ENCODE results near the gene PLLP. TPM values are rescaled to one million over a fixed set of nuclear protein-coding genes. Genes with fewer than 3 reads are reported as not detected.
"Not testable (repeated sequence)": the region's sequence is repeated elsewhere in the genome, so short reads cannot be mapped to it uniquely, and the experiment has no call there.

The PLLP gene
- polyA plus RNA-seq, 10 donors: 0.55 to 2.4 (median 1.2) TPM

DNA sequence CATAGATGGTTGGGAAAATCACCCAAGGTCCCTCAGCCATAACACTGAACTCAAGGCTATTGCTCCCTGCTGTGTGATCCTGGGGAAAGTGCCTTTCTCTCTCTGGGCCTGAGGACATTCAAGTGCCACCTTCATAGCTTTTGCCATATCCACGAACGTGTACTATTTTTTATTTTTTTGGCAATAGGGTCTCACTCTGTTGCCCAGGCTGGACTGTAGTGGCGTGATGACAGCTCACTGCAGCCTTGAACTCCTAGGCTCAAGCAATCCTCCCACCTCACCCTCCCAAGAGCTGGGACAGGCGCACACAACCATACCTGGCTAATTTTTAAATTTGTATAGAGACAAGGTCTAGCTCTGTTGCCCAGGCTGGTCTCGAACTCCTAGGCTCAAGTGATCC lies 10.6 kb downstream of the PLLP start:
- DNase-seq: no peak

DNA sequence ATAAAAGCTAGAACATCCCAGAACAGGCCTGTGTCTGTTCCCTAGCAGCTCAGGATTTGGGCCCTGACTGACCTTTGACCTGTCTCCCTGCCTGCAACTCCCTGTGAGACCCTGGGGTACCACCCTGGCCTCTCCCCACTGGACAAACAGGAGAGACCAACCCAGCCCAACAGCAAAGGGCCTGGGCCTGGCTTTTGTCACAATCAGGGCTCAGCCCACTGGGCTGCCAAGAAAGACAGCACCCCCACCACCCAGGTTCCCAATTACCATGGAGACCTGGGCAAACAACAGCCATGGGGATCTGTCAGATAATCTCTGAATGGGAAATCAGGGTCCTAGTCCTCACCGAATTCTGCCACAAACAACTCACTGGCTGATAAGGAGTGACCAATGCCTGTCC lies 11.1 kb downstream of the PLLP start:
- DNase-seq: no peak

DNA sequence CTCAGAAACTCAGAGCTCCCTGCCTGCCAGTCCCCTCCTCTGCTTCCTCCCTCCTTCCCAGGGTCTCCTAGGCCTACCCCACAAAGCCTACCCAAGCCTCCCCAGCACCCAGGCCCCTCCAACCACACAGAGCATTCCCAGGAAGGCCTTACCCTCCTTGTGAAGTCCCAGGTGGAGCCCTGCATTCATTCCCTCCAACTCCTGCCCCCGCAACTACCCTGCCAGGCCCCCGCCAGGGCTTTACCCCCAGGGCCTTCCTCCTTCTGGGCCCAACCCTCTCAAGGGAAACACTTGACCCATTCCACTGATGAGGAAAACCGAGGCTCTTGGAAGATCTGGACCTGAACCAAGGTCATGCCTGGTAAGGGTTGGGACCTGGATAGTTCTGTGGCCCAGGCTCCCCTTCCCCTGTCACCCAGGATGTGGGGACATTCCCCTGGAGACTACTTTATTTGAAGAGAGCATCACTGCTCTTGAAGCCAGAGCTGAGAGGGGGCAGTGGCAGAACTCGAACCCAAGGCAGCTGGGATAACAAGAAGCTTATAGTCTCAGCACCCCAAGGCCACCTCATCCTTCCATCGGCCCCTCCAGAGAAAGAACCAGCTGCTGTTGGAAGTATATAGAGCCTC lies 12.5 kb downstream of the PLLP start:
- DNase-seq: no peak

GRCh38 chr16:57271063-57271345 lies 13.5 kb downstream of the PLLP start:
- DNase-seq: no peak

- no peak for DNase-seq
Observed at GRCh38 chr16:57270221-57271062, 14.0 kb downstream of the PLLP start.

DNA sequence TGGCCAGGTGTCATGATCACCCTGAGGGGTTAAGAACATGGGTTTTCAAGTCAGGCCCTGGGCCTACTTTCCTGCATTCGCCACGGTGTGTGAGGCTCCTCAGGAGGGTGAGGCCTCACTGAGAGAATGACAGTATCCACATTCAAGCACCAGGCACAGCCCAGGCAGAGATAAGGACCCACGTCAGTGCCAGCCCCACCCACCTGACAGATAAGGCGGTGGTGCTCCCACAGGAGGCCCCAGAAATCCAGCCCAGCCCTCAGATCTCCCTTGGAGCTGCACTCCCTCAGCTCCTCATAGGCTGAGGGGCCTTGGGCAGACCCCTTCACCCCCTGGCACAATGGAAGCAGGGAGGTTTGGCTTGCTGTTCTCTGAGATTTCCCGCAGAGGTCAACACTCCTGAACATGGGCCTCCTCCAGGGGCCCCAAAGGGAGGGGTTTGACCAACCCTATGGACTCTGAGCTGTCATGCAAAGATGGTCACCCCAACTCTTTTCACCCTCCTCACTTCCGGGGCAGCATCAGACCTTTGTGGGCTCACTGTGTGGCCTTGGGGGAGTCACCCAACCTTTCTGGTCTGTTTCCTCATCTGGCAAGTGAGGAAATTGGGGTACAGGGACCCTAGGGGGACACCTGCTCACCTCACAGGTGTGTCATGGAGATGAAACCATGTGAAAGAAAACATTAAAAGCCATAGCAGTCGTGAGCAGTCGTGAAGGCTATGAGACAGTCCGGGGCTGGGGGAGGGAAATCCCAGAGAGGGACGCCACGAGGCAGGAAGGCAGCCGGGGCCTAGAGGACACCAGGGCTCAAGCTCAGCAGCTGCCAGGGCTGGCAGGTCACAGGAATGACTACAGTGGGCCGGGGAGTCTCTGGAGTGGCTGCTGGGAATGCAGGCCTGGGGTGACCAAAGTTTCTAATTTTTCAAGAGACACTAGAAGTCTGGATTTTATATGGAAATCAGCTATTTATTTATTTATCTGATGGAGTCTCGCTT lies 15.4 kb downstream of the PLLP start:
- DNase-seq: no peak

GRCh38 chr16:57267343-57267742 lies 17.1 kb downstream of the PLLP start:
- not testable (repeated sequence) for DNase-seq

- DNase-seq: no peak
Observed at GRCh38 chr16:57266531-57267260, 17.8 kb downstream of the PLLP start.

DNA sequence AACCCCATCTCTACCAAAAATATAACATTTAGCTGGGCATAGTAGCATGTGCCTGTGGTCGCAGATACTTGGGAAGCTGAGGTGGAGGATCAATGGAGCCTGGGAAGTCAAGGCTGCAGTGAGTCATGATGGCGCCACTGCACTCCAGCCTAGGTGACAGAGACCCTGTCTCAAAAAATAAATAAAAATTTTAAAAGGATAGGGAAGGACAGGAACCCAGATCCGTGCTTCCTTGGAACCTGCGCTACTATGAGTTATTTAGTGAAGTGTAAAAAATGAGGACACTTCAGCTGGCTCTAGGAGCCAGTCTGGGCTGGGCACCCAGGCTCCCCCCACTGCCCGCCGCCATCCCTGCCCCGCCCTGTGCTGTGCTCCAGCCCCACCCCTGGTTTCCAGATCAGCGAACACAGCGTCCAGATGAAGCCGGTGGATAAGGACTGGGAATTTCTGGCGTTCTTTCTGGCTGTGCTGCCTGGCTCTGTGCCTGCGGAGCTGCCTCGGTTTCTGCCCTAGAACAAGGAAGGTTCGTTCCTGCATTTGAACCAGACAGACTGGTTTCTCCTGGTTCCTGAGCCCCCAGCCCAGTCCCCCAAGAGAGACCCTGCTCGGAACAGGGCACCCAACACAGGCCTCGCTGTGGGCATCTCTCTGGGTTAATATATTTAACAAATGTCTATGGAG lies 18.5 kb downstream of the PLLP start:
- DNase-seq: no peak

GRCh38 chr16:57264950-57265371 lies 19.5 kb downstream of the PLLP start:
- DNase-seq: no peak

DNA sequence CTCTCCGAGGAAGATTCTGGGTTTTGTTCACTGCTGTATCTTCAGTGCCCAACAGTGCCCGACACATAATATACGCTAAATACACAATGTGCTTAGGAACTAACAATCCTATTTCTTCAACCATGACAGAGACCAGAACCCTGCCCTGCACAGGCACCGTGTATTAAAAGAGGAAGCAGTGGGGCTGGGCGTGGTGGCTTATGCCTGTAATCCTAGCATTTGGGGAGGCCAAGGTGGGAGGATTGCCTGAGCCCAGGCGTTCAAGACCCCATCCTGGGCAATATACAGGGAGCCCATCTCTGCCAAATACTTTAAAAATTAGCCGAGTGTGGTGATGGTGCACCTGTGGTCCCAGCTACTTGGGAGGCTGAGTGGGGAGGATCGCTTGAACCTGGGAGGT lies 20.1 kb downstream of the PLLP start:
- DNase-seq: no peak

DNA sequence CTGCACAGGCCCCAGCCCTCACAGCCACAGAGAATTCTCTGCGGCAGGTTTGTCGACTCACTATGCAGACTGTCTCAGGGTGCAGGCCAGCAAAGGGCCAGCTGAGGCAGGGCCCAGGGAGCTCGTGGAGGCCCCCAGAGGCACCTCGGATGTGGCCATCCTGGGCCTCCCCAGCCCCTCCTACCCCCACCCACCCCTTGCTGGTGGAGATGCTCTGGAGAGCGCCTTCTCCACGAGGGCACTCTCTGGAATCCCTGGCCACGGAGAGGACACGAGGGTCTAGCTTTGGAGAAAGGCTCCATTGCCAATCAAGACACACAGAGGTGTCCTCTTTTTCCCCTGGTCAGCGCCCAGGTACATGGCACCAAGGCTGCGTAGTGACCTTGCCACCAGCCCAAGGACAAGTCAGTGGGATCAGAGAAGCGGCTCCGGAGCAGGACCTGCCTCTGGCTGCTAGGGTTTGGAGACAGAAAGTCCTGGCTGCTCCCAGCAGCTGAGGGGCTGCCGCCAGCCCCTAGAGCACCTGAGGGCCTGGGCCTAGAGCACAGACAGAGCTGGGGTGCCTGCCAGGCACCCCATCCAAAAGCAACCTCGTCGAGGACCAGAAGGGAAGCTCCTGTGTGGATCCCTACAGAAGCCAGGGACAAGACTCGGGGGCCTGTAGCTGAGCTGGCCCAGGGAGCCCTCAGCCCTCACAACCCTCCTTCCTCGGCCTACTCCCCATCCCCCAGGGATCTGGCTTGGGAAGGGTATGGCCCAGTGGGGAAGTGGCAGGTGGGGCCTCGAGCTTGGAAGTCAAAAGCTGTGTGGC lies 20.7 kb downstream of the PLLP start:
- DNase-seq: no peak

GRCh38 chr16:57262841-57263540 lies 21.5 kb downstream of the PLLP start:
- DNase-seq: no peak

DNA sequence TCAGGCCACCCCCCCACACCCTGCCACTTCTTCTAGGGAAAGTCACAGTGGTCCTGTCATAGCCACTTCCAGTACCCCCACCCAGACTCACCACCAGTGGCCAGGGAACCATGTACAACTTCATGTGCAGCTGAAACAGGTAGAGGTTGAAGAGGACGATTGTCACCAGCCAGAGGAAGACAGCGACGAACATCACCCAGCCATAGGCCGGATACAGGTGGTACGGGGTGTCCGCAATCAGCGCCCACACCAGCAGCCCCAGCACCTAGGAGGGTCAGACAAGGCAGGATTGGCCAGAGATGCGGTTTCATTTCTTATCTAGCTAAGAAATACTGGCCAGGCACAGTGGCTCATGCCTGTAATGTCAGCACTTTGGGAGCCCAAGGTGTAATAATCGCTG lies 22.7 kb downstream of the PLLP start:
- DNase-seq: no peak

DNA sequence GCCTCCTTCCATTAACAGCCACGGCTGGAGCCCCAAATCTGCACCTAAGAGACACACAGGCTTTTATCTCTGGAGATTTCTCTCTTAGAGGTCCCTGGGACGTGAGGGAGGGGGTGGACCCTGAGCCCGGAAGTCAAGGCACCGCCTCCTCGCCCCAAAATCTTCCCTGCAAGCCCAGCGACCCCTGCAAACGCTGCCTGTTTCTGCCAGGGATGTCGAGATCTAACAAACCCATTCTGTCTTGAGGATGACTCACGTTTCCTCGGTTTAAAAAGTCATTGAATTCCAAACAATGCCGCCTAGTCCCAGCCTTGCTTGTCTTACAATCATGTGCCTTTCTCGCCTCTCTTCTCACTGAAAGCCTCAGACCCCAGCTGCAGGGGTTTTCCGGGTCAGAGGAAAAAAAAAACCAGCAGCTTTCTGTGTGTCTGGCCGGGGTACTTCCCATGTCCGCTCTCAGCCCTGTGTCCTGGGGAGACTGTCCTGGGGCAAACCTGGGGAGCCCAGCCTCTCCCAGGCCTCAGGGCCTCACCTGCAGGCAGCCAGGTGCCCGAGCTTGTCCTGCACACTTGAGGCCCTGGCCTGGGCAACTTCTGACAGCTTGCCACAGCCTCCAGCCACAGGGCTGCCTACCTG lies 24.1 kb downstream of the PLLP start:
- peak in 1 of 3 donors; percentile 25 for DNase-seq

DNA sequence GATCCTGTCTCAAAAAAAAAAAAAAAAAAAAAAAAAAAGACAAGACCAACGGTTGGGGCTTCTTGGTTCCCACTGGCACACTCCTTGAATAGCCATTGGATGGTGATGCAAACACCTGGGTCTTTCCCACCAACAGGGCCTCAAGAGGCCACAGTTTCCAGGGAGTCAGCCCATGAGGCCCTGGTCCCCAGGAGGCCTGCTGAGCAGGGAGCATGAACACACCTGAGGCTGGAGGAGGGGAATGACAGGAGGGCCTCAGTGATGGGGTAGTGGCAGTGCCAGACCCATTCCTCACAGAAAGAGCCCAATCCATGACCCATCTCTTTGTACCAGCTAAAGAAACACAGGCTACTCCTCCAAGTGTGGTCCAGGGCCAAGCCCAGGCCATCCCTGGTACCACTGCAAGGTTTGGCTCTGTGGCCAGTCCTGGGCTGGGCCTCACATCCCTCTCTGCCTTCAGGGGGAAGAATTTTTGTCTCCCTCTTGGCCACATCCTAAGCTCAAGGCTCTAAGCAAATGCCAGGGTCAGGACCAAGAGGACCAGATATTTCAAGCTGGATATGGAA lies 25.5 kb downstream of the PLLP start:
- DNase-seq: no peak

GRCh38 chr16:57258226-57258909 lies 26.1 kb downstream of the PLLP start:
- no peak for DNase-seq

GRCh38 chr16:57257455-57258070 lies 26.9 kb downstream of the PLLP start:
- DNase-seq: no peak

All from muscle of back (tissue), 11 donors.